Tibial nerve (tissue), 3 donors: Measurements from ENCODE around the gene DLX1.

Source experiments
- CTCF ChIP-seq, 5 experiments: fragments of 200-600 bp in 3 of 5; fragments of 450-650 bp in 2 of 5; sonication (generic) in 3 of 5; IDR thresholded peaks; one replicate each; pipeline ENCODE4 v1.5.1; 2016 to 2019; ENCODE audit warnings: antibody characterized with exemption in 5 of 5, mild to moderate bottlenecking in 3 of 5, moderate library complexity in 2 of 5
- POLR2A ChIP-seq, 2 donors: fragments of 450-650 bp; IDR thresholded peaks; one replicate each; pipeline ENCODE4 v1.6.1; 2017; ENCODE audit warnings: antibody characterized with exemption in 2 of 2, mild to moderate bottlenecking in 2 of 2, moderate library complexity in 2 of 2

GRCh38 chr2:172083628-172084394, 1.5 kb upstream of the DLX1 start:
- TF ChIP-seq CTCF (IDR thresholded peaks at IDR 0.05), result no peak
- no peak for TF ChIP-seq POLR2A (IDR thresholded peaks at IDR 0.05)
